T-helper 22 cell (primary cell): ENCODE results near the gene VSX2.
"Not testable (repeated sequence)": the region's sequence is repeated elsewhere in the genome, so short reads cannot be mapped to it uniquely, and the experiment has no call there.

Experiments
- DNase-seq: peaks from one replicate; pipeline ENCODE4 v3.0.0-alpha.2; 2020; ENCODE audit warnings: low read depth

Gene VSX2

DNA sequence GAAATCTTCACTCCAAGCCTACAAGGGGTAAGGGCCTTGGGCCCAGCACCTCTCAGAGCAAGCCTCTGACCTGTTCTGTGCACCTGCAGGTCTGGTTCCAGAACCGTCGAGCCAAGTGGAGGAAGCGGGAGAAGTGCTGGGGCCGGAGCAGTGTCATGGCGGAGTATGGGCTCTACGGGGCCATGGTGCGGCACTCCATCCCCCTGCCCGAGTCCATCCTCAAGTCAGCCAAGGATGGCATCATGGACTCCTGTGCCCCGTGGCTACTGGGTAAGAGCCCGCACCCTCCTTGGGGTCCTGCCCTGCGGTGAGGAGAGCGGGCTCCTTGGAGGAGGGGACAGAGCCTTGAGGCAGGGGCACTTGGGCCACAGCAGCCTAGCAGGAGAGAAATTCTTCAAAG is 20.3 kb downstream of the VSX2 start:
- DNase-seq, result no peak

DNA sequence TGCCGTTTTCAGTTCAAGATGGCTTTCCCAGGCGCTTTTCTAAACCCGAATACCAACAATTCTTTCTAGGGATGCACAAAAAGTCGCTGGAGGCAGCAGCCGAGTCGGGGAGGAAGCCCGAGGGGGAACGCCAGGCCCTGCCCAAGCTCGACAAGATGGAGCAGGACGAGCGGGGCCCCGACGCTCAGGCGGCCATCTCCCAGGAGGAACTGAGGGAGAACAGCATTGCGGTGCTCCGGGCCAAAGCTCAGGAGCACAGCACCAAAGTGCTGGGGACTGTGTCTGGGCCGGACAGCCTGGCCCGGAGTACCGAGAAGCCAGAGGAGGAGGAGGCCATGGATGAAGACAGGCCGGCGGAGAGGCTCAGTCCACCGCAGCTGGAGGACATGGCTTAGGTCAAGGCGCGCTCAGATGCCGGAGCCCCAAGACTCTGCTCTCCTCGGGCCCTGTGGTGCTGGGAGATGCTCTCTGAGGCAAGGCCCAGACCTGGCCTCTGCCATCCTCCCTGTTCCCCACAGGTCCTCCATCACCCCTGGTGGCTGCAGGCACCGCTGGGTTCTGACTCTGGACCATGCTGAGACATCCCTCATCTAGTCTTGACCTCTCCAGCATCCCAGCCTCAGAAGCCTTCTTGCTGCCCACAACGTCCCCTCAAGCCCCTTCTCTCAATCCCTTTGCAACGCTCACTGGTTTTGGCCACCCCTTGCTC is 21.4 kb downstream of the VSX2 start:
- no peak for DNase-seq

DNA sequence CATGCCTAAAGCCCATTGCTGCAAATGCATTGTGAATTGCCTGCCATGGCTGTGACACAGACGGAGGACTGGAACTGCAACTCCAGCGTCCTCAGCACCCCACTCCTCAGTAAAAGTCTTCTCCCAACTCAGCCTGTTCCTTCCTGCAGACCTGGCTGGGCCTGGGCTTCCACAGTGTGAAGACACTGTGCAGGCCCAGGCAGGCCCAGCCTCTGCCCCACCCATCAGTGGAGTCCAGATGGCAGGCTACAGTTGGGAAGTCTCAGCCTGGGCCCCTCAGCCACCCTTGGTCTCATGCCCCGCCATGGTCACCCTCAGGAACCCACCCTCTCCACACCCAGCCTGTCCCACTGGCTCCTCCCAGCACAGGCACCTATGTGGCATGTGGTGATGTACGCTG is 22.0 kb downstream of the VSX2 start:
- DNase-seq, result no peak

DNA sequence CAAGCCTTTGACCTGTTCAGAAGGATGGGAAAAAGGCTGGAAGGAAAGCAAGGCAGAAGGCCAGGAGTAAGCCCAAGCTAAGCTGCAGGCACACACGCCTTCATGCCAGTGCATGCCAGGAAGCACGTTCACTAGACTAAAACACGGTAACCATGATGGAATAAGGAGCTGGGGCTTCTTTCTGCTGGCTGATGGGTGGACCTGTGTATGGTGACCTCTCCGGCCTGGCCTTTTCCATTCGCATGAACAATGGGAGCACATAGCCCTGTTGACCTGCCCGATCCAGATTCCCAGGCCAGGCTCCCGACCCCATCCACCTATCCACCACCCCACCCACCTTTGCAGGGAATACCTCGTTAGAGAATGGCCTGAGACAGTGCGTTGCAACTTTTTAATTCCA is 22.8 kb downstream of the VSX2 start:
- no peak for DNase-seq

DNA sequence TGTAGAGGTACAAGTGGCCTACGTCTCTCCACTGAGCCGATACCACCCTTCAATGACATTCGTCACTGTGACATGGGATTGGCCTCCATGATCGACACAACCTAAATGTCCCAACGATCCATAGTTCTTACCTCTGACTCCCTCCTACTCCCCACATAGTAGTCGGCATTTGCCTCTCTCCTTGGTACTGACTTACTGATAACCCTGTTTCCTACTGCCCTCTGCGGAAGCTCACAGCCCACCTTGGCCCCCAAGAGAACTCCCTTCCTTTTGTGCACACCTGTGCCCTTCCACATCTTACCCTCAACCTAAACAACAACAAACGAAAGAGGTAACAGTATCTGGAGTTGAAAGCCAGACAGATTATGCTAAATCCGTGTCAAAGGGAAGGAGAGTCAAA is 23.9 kb downstream of the VSX2 start:
- no peak for DNase-seq

DNA sequence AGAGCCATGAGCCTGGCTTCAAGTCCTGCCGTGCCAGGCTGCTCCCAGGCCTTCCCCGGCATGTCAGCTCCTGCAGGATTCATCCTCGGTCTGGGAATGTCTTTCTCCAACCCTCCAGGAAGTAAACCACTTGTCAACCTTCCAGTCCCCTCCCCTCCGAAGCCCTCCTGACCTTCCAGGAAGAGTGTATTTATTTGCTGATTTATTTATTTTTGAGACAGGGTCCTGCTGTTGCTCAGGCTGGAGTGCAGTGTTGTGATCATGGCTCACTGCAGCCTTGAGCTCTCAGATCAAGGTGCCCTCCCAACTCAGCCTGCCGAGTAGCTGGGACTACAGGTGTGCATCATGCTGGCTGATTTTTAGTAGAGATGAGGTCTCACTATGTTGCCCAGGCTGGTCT is 24.7 kb downstream of the VSX2 start:
- no peak for DNase-seq

DNA sequence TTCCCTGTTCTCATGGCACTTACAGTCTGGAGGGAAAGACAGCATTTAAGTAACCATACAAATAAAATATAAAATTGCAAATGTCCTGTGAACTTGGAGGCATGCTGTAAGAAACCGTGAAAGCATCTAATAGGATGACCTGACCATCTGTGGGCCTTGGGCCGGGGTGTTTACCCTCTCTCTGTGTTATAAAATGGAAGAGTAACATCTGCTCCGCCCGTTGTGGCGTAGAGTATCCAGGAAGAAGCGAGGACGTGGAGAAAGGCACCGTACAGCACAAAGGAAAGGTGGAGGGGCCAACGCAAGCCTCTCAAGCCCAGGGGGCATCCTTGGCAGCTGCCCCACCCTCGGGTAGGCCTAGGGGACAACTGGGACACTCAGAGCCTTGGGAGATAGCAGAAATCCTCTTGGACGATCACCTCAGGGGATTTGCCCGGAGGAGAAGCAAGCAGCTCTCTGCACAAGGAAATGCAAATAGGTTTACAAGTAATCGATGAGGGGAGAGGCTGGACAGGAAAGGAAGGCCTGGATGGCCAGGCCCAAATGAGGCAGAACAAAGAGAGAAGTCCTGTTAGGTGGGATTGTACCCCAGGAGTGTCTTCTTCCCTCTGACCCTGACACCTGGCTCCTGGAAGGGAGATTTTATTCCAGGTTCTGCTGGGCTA is 26.2 kb downstream of the VSX2 start:
- no peak for DNase-seq

DNA sequence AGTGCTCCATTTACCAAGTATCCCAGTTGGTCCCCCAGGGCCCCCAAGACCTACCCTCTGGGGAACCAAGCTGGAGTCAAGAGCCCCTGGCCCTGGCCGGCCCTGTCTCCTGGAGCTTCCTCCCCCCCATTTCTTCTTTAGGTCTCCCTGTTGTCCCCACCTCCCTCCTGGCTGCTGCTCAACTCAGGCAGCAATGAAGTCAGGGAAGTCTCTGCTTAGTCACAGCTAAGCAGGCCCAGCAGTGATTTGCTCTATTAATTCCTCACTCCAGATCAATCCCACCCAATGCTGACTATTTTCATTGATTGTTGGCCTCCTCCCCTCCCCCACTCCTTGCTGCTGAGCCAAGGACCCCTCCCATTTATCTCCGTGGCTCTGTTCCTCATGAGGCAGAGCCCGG is 28.3 kb downstream of the VSX2 start:
- DNase-seq, result no peak

DNA sequence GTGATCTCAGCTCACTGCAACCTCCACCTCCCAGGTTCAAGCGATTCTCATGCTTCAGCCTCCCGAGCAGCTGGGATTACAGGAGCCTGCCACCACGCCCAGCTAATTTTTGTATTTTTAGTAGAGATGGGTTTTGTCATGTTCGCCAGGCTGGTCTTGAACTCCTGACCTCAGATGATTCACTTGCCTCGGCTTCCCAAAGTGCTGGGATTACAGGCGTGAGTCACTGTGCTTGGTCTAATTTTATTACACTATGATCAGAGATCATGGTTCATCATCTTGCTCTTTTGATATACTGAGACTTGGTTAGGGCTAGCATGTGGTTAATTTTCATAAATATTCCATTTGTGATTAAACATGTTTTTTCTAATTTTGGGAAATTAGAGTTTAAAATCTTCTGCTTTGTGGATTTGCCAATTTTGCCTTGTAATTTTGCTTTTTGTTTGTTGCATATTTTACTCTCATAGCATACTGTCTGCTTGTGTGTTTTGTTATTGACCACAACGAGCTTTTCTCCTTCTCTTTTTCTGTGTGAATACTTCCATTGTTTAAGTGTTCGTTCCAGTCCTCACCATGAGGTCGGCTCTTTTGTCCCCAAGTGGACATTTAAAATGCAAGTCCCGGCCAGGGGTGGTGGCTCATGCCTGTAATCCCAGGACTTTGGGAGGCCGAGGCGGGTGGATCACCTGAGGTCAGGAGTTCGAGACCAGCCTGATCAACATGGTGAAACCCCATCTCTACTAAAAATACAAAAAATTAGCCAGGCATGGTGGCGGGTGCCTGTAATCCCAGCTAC is 31.3 kb downstream of the VSX2 start:
- not testable (repeated sequence) for DNase-seq

DNA sequence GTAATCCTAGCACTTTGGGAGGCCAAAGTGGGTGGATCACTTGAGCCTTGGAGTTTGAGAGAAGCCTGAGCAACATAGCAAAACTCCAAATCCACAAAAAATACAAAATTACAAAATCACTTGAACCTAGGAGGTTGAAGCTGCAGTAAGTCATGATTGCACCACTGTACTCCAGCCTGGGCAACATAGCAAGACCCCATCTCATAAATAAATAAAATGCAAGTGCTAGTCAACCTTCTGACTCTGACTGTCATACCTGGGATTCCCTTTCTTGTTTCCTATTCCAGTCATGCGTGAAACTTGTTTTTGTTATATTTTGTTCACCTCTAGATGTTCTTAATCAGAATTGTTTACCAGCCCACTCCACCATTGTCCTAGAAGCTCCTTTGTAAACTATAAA is 32.1 kb downstream of the VSX2 start:
- no peak for DNase-seq

DNA sequence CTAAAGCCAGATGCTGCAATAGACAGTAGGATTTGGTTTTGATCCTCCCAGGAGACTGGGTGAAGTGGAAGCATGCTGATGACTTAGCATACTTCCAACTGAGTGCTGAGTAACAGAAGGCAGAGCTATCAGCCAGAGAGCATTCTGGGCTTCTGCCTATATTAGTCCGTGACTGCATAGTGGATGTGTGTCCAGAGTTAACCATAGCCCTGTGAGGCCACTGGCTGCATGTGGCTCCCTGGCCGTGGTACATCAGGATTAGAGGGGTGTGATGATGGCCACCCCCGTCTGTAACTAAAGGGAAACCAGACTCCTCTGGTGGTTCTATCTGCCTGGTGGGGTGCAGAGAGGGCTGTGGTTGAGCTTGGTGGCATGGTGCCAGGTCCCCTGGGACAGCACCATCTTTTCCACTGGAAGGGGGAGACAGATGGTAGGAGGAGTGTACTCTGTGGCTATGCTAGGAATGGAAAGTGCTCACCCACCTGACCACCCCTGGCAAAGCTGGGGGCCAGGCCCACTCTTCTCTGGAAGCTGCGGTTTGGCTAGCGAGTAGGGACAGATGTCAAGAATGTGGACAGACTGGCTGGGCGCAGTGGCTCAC is 36.1 kb downstream of the VSX2 start:
- no peak for DNase-seq

DNA sequence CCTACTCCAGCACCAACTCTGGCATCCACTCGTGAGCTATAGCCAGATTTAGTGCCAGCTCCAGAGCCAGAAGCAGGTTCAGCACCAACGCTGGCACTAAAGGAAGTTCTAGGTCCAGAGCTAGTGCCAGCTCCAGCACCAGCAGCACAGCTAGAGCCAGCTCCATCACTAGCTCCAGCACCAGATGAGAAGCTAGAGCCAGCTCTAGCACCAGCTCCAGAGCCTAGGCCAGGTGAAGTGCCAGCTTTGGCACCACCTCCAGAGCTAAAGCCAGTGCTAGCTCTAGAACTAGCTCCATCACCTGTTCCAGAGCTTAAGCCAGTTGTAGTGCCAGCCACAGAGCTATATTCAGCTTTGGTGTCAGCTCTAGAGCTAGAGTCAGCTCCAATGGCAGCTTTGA is 38.8 kb downstream of the VSX2 start:
- DNase-seq, result no peak

DNA sequence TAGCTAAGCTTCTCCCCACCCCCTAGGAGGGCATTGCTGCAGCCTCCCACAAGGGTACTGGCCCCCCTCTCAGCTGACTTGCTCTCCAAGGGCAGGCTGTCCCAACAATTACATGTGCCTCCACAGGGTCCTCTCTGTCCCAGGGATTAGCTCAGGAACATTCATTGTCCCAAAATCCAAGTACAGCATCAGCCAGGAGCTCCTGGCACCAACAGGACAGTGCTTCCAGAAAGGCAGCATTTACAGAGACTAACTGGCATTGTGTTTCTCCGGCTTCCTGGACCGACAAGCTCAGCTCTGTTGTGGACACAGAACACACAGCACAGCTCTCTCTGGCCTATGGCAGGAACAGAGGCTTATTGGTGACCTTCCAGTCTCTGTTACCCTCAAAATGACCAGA is 41.8 kb downstream of the VSX2 start:
- DNase-seq, result no peak

DNA sequence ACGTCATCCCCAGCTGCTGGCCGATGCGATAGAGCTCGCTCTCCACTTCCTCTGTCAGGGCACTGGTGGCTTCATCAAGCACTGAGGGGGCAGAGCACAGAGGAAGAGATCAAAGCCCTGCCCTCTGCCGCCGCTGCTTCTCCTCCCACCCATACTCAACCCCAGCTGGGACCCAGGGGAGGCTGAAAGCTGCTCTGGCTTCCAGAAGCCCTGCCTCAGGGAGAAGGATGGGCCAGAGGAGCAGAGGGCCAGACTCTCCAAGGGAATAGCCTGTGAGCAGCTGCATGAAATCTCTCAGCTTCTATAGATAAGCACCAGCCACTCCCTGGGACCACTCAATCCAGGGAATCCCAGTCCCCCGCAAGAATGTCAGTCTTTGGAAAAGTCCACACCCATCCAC is 47.5 kb downstream of the VSX2 start:
- no peak for DNase-seq

DNA sequence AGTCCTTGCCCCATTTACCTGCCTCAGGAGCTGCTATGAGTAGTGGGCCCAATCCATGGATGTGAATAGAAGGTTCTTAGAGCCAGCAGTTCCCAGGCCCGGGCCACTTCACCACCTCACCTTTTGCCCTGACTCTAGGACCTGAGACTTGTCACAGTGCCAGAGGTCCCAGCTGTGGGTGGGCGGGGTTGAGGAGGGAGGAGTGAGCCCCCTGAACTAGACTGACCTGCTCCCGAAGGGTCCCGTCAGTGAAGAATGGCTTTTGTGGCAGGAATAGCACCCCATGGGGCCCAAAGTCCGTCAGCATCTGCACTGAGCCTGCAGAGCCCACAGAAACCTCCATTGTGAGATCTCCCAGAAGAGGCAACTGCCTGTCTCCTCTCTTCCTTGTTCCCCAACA is 50.6 kb downstream of the VSX2 start:
- no peak for DNase-seq

DNA sequence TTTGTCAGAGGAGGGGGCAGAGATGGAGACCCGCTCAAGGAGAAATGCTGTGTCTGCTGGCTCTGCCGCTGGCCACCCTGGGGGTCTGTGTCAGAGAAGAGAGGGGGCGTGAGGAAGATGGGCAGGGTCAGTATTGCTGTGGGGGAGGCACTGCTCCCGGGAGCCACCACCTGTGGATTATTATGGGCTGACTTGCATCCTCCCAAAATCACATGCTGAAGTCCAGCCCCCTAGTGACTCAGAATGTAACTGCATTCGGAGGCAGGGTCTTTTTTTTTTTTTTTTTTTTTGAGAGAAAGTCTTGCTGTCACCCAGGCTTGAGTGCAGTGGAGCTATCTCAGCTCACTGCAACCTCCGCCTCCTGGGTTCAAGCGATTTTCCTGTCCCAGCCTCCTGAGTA is 51.2 kb downstream of the VSX2 start:
- DNase-seq, result no peak

DNA sequence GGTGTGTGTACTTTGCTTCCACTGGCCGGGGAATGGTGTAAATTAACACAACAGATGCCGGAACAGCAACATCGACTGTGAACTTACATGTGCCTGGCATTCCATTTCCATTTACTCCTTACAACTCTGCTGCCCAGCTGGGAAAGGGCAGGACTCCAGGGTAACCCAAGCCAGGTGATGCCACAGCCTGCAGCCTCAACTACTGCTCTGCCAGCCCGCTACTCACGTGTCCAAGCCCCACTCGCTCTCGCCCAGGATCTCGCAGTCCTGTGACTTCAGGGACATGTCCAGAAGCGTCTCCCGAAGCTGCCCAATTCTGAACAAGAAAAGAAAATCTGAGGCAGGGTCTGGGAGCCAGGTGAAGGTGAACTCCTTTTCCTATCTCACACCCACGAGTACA is 52.8 kb downstream of the VSX2 start:
- DNase-seq, result no peak

DNA sequence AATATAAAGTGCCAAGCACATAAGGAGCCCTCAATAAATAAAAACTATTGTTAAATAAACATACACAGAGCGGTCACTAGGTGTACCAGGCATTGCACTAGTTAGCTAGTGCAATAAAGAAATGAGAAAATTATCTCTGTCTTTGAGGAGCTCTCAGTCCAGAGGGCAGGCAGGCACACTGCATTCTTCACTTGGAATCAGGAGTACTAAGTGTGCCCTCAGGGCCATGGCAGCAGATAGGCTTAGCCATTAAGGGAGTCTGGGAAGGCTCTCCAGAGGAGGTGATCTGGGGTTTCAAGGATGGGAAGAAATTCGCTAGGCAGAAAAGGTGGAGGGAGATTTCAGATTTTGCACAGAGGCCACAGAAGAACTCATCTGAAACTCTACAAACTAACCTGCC is 54.4 kb downstream of the VSX2 start:
- no peak for DNase-seq

DNA sequence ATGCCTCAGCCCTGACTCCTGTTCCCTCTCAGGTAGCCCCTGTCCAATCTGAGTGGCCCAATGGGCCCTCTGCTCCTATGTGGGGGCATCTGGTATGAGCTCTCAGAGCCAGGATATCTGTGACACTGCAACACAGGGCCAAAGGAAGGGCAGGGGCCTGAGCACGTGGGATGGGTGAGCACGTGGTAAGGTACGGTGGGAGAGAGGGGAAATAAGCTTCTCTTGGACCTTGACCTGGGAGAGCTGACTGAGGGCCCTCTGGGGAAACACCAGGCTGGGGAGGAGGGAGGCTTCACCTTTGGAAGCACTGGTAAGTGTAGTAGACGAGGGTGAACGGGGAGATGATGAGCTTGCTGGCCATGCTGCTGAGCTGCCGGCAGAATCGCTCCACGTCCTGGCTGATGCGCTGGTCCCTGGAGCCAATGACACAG is 56.8 kb downstream of the VSX2 start:
- DNase-seq, result no peak

DNA sequence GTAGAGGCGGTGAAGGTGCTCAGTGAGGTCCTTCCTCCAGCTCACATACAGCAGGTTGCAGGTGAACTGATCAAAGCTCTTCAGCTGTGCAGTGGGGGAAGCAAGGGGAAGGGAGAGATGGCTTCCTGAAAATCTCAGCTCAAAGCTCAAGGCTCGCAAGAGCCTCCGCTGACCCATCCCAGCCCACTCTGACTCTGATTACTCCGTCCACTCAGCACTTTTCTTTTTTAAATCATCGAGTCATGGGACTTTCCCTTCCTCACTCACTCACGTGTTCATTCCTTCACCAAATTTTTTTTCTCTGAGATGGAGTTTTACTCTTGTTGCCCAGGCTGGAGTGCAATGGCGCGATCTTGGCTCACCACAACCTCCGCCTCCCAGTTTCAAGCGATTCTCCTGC is 58.7 kb downstream of the VSX2 start:
- DNase-seq, result no peak

DNA sequence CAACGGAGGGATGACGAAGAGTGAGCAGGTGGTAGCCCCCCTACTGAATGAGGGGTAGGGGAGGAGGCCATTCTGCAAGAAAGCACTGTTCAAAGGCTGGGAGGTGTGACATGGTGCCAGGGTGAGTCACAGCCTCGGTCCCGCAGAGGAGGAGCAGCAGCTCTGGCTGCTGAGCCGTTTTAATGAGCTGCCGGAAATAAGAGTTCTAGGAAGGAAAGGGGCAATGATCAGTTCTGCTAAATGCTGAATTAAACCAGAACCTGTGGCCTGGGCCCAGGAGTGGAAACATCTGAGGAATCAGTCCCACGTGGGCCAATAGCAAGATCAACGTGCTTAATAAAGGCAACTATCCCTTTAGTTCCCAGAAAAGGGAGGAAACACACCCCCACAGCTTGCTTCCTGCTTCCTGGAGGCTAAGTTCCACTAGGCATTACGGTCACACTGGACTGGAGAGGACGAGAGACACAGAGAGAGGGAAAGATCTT is 59.9 kb downstream of the VSX2 start:
- peak; percentile 13 for DNase-seq

DNA sequence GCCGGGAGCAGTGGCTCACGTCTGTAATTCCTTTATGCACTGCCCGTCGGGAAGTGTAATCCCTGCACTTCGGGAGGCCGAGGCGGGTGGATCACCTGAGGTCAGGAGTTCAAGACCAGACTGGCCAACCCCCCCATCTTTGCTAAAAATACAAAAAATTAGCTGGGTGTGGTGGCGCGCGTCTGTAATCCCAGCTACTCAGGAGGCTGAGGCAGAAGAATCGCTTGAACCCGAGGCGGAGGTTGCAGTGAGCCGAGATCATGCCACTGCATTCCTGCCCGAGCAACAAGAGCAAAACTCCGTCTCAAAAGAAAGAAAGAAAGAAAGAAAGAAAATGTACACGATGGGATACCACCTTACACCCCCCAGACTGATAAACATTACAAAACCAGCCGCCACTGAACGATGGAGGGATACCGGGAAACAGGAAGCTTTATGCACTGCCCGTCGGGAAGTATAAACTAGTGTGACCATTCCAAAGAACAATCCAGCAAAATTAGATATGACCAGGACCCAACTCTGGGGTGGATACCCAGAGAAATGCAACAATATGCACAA is 62.4 kb downstream of the VSX2 start:
- no peak for DNase-seq
